CD4-positive, alpha-beta T cell treated with Interleukin-6 at 100 ng/mL for 8 hours (primary cell): ENCODE measurements around the gene IFT88.

Source experiments
- DNase-seq: peaks from one replicate; pipeline ENCODE4 v3.0.0-alpha.2; 2020; ENCODE audit warnings: mixed read lengths, low spot score

The IFT88 gene

DNA sequence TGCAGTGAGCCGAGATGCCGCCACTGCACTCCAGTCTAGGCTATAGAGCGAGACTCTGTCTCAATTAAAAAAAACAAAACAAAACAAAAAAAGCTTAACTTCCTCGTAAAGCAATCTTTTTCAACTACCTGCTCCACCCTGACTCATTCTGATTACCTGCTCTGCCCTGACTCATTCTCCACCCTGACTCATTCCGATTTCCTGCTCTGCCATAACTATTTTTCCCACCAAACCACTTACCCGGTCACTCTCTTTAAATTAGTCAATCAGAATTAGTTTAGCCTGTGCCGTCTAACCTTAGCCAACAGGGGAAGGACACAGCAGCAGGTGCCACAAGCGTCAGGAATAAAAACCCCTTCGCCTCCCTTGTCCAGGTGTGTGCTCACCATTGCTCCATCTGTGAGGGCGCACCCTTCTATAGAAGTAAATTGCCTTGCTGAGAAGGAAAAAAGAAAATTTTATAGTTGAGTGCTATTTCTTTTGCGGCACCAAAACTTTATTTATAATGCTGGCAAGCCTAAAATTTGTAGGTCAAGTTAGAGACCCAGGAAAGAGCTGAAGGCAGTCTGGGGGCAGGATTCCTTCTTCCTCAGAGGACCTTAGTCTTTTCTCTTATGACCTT is 1.7 kb upstream of the IFT88 start:
- DNase-seq = no peak

DNA sequence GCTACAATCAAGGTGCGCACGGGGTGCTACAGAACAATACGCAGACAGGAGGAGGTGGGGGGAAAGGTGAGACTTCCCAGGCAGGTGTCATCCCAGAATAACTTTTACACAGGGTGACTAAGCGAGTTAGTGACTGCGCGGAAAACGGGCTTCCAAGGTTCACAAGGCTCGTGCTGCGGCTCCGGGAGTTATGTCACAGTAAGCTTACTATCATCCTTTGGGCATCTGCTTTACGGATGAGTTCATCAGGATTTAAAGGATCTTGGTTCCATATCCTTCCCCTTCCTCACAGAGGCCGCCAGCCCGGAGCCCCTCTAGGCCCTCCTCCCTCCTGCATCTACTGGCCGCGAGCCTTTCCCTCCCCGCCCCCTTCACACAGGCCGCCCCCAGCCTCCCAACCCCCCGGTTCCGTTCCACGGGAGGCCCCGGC is 474 bp upstream of the IFT88 start:
- peak; percentile 2 for DNase-seq

DNA sequence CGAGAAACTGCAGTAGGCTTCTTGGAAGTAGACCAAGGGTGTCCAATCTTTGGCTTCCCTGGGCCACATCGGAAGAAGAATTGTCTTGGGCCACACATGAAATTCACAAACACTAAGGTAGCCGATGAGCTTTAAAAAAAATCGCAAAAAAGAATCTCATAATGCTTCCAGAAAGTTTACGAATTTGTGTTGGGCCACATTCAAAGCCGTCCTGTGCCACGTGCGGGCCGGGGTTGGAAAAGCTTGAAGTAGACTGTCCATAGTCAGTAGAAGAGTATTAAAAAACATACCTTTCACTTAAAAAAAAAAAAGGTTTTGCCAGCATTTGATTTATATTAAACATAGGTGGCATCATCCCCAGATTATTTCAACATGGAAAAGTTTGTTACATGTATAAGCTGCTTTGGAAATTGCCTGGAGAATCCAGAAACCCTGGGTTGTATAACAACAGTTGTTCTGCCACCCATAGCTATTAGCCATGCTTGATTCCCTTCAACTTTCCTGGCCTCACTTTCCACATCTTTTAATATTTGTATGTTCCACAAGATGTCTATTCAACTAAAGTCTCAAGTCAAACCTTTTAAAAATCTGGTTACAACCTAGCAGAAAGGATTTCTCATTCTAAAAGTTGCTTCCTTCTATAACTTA is 1.0 kb downstream of the IFT88 start:
- DNase-seq = no peak

DNA sequence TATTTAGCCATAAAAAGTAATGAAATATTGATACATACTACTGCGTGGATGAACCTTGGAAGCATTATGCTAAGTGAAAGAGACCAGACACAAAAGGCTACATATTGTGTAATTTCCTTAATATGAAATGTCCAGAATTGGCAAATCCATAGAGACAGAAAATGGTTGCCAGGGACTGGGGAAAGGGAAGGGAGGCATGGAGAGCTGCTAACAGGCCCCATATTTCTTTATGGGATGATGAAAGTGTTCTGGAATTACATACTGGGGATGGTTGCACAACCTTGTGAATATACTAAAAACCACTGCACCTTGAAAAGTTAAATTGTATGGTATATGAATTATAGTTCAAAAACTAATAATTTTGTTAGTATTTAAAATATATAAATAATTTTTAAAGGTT is 3.6 kb downstream of the IFT88 start:
- DNase-seq = no peak

DNA sequence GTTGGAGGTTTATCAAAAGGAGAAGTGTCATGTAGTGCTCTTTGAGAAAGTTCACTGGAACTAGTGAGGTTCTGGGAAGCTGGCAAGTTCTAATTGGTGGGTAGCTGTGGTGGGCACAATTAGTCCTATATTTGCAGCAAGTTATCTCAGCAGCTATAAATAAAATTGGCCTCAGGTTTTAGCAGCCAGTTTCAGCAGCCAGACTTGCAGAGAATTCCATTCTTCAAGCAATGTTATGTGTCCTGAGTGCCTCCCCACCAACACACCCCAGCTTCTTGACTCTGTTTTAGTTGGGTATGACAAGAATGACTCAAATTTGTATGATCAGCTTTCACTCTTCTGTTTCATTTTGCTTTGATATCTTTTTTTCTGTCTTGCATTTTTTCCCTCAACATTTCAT is 4.7 kb downstream of the IFT88 start:
- DNase-seq = no peak

DNA sequence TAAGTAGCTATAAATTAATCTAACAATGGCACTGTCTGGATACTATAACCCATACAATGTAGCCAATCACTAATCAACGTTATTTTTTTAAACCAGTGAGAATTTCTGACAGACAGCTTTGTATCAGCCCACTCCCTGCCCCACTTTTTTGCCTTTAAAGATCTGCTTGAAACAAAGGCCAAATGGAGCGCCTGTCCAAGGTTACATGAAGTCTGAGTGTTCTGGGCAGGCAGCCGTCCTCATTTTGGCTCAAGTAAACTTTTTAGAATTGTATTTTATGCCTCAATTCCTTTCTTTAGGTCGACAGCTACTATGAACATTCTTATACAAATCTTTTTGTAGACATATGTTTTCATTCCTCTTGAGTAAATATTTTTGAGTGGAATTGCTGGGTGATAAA is 6.2 kb downstream of the IFT88 start:
- DNase-seq = no peak

DNA sequence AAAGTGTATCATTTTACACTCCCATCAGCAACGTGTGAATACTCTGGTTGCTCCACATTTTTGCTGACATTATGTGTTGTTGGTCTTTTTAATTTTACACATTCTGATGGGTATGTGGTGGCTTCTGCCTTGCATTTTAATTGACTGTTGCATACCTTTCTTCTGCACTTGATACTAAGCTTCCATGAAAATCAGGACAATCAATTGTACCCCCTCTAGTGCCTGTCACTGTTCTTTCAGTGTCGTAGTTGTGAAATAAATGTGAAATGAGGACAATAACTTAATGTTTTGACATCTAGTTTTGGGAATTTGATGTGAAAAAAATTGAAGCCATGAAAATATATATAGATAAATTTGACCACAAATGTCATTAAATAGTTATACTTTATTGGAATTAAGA is 6.7 kb downstream of the IFT88 start:
- no peak for DNase-seq

DNA sequence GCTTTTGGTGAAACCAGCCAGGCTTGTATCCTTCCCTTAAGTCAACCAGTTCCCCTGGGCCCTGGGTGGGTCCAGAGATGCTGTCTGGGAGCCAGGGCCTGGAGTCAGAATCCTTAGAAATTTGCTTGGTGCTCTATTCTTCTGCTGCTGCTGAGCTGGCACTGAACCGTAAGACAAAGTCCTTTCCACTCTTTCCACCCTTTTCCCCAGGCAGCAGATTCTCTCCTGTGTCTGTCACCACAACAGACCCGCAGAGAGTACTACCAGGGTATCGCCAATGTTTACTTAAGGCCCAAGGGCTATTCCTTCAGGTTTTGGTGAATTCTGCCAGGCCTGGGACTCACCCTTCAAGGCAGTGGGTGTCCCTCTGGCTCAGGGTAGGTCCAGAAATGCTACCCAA is 12.2 kb downstream of the IFT88 start:
- DNase-seq = no peak

DNA sequence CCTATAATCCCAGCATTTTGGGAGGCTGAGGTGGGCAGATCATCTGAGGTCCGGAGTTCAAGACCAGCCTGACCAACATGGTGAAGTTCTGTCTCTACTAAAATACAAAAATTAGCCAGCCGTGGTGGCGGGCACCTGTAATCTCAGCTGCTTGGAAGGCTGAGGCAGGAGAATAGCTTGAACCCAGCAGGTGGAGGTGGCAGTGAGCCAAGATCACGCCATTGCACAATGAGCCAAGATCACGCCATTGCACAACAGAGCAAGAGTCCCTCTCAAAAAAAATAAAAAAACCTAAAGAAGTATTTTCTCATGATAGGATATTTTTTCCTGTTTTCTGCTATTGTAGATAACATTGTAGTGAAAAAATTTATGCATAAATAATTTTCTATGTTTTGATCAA is 13.3 kb downstream of the IFT88 start:
- no peak for DNase-seq

DNA sequence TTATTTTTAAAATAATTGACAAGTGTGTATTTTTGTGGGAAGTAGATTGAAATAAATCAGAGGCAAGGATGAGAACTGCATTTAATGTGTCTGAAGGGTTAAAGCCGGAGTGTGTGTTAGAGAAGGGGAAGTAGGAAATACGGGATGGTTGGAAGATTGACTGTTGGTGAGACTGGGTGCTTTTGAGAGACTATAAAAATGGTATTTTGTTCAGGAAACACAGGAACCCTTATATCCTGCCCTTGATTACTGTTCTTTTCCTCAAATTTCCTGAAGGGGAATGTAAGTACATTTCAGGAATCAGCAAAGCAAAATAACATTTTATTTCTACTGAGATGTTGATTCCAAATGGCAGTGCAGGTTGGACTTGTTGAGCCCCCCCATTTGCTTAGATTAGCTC is 15.1 kb downstream of the IFT88 start:
- no peak for DNase-seq

DNA sequence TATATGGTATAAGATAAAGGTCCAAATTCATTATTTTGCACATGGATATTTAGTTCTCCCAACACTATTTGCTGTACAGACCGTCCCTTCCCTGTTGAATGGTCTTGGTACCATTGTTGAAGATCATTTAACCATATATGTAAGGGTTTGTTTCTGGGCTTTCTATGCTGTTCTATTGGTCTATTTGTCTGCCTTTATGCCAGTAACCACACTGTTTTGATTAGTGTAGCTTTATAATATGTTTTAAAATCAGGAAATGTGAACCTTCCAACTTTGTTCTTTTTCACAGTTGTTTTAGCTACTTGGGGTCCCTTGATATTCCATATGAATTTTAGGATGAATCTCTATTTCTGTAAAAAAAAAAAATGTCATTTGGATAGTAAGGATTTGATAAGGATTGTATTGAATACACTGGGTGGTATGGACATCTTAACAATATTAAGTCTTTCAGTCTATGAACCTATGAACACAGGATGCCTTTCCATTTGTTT is 16.9 kb downstream of the IFT88 start:
- DNase-seq = no peak

DNA sequence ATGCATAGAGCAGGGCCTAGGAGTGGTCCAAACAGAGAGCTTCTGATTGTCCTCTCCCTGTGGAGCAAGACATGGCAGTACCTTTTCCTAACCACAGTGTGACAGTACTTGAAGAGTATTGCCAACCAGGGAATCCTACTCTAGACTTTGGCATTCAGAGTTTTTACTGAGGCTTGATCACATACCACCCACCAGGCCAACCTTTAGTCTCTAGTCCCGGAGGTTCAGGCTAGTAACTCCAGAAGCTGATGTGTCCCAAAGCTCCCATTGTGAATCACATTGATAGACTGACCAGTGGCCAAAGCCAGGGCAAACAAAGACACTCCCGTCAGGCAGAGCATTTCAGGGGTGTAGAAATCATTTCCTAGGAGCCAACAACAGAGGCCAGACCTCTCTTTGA is 18.4 kb downstream of the IFT88 start:
- no peak for DNase-seq

DNA sequence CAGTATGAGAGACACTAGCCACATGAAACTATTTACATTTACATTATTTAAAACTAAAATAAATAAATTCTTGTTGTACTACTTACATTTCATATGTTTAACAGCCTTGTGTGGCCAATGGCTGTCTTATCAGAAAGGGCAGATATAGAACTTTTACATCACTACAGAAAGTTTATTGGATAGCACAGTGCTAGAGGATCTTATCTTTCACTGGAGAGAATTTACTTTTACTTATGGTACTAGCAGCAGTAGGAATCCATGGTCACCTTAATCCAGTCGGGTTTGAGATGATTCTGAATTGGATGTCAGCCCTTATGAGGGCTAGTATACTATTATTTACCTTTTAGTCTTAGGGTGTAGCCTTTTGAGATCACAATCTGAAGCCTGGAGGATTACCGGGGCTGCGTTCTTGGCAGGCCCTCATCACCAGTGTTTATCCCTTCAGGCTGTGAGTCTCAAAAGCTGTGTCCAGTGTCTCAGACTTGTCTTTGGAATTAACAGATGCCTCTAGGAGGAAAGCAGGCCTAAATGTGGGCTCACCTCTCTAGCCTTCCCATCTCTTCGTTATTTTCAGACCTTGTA is 21.7 kb downstream of the IFT88 start:
- DNase-seq = no peak

DNA sequence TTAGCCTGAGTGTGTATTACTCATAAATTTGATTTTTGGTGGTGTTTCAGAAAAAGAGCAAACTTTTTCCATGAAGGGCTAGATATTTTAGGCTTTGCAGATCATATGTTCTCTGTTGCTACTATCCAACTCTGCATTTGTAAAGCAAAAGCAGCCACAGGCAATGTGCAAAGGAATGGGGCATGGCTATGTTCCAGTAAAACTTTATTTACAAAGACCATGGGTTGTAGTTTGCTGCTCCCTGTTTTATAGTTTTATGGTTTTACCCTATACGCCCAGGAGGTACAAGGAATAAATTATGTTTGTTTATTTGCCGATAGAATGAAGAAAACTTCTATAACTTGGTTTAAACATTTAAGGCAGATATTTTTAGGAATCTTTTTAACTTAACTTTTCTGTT is 23.6 kb downstream of the IFT88 start:
- no peak for DNase-seq

DNA sequence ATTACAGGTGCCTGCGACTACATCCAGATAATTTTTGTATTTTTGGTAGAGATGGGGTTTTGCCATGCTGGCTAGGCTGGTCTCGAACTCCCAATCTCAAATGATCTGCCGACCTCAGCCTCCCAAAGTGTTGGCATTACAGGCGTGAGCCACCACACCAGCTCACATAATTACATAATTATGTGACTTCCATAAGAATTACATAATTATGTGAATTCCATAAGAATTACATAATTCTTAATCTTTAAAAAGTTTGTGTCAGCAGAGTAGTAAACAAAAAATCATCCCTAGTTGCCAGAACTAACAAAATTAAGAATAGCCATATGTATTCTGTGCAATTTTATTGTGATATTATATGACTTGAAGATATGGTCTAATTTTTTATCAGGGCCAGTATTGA is 25.6 kb downstream of the IFT88 start:
- DNase-seq = no peak

DNA sequence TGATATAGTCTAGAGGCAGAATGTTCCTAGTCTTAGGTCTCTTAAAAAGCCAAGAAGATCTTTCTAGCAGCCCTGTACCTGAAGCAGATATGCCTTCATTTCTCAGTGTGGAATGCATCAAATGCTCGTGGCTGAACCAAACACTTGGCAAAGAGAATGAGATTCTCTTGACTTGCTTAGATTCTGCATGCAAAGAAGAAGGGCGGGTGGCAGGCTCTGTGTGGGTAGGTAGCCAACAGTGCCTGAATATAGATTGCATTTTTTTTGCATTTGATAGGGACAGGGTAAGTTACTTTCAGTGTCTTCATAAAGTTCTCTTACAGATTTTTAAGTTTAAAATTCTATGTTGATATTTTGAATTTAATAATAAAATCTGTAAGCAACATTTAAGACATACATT is 27.3 kb downstream of the IFT88 start:
- no peak for DNase-seq

DNA sequence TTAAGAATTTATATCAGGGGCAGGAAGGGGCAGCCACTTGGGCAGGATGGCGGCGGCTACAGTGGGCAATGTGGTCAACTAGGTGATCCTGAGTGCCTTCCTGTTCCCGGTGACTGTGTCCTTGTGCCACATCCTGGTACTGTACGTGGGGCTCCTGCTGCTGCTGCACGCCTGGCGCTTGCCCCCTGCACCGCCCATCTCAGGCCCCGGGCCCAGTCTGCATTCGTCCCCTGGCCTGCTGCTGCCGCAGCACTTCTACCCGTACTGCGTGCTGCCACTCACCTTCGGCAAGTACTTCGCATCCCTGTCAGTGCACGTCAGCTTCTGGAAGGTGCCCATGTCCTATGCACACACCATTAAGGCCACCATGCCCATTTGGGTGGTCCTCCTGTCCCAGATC is 40.1 kb downstream of the IFT88 start:
- no peak for DNase-seq

DNA sequence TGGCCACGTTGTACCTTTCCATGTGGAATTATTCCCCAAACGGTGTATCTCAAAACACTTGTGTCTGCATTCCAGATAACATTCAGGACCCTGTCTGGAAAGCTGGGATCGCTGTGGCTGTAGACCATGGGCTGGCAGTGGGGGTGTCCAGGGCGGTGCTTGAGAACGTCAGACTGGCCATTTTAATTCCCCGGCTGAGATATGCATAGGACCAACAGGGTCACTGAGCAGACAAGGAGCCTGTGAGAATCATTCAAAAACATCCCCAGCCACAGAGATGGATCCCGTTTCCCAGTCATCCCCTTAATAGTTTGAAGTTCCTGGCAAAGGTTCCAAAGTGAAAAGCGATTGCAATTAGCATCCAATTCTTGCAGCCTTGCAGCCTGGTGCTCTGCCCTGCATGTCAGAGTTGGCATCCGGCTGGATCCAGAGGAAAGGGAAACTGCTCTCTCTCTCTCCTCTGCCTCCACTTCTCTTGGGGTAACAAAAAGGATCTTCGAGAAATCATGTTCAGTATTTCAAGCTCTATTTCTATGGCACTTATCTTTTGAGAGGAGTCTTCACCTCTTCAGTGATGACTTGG is 41.6 kb downstream of the IFT88 start:
- no peak for DNase-seq

DNA sequence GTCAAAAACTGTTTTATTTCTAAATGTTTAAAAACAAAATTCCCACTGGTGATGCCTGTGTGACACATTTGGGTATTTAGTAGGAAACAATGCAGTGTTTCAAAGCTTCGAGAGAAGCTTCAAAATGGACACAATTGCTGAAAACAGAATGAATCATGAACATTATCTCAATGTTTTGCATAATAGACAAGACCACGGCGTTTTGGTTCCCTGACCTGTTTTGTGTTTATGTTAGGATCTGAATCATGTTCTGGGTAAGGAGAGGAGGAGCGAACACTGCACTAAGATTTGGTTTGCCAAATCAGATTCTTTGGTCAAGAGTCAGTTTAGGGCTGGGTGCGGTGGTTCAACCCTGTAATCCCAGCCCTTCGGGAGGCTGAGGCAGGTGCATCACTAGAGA is 42.2 kb downstream of the IFT88 start:
- DNase-seq = no peak

DNA sequence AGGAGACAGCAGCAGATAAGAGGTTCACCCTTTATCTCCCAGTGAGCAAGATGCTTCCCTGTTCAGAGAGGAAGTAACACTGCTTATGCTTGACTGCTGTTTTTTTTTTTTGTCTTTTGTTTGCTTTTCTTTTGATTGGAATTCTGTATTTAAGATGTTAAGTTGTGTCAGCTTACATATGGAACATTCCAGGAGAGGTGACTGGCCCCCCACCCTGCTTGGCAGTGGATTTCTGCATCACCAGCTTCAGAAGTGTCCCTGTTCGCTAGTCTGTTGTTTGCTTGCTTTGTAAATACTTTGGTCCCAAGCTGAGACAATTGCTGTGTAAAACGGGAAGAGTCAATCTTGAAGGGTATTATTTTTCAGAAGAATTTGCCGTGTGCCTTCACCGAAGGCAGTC is 43.0 kb downstream of the IFT88 start:
- DNase-seq = no peak

DNA sequence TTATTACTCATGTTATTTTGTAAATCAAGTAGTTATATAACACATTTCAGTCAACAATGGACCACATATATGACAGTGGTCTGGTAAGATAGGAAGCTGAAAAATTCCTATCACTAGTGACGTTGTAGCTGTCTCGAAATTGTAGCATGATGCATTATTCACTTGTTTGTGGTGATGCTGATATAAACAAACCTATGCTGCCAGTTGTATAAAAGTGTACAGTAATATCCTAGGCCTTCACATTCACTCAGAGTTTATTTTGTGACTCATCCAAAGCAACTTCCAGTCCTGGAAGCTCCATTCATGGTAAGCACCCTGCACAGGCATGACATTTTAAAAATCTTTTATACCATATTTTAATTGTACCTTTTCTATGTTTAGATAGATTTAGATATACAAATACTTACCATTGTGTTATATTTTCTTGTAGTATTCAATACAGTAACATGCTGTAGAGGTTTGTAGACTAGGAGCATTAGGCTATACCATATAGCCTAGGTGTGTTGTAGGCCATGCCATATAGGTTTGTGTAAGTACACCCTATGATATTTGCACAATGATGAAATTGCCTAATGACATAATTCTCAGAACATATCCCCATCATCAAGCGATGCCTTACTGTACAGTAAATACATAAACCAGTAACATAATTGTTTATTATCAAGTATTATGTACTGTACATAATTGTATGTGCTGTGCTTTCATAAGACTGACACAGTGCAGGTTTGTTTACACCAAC is 49.3 kb downstream of the IFT88 start:
- DNase-seq = no peak

DNA sequence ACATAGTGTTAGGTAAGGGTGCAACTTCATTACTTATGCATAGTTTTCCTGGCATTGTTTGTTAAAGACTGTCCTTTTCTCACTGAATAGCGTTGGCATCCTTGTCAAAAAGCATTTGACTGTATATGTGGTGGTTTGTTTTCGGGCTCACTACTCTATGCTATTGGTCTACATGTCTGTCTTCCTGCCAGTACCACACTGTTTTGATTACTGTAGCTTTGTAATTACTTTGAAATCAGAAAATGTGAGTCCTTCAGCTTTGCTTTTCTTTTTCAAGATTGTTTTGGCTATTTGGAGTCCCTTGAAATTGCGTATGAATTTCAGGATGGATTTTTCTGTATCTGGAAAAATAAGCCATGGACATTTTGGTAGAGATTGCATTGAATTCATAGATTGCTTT is 56.0 kb downstream of the IFT88 start:
- DNase-seq = no peak

DNA sequence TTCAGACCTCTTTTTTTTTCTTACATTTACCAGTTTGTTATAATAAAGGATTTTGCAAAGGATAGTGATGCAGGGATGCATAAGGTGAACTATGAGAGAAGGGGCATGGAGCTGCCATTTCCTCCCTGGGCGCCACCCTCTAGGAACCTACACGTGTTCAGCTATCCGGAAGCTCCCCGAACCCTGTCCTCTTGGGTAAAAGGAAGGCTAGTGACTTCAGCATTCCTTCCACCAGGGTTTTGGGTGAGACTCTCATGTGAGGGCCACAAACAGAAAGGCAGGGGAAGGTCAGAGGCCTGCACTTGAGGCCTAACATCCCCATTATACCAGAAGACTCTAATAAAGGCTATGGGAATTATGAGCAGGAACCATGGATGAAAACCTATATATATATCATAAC is 57.3 kb downstream of the IFT88 start:
- no peak for DNase-seq
